Loucy (cell line): ENCODE results near the gene NEUROD1.

Source experiments
- EZH2phosphoT487 ChIP-seq: fragments of 200-600 bp; IDR thresholded peaks from 2 replicates; pipeline ENCODE4 v1.6.1; 2018; ENCODE audit warnings: antibody characterized with exemption, mild to moderate bottlenecking, moderate library complexity, borderline replicate concordance
- TF ChIP-seq, protein P1 (sequence below): fragments of 200-600 bp; sonication (generic); conservative IDR thresholded peaks from 2 replicates; pipeline ENCODE4 v1.5.1; 2014; ENCODE audit warnings: mild to moderate bottlenecking, antibody characterized with exemption, low read length

DNA sequence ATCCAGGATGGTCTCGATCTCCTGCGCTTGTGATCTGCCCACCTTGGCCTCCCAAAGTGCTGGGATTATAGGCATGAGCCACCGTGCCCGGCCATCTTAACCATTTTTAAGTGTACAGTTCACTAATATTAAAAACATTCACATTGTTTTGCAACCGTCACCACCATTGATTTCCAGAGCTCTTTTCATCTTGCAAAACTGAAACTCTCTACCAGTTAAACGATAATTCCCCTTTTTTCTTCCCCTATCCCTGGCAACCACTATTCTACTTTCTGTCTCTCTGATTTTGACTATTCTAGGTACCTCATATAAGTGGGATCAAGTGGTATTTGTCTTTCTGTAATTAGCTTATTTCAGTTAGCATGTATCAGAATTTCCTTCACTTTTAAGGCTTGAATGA lies 16.8 kb upstream of the NEUROD1 start:
- TF ChIP-seq, protein P1, sequence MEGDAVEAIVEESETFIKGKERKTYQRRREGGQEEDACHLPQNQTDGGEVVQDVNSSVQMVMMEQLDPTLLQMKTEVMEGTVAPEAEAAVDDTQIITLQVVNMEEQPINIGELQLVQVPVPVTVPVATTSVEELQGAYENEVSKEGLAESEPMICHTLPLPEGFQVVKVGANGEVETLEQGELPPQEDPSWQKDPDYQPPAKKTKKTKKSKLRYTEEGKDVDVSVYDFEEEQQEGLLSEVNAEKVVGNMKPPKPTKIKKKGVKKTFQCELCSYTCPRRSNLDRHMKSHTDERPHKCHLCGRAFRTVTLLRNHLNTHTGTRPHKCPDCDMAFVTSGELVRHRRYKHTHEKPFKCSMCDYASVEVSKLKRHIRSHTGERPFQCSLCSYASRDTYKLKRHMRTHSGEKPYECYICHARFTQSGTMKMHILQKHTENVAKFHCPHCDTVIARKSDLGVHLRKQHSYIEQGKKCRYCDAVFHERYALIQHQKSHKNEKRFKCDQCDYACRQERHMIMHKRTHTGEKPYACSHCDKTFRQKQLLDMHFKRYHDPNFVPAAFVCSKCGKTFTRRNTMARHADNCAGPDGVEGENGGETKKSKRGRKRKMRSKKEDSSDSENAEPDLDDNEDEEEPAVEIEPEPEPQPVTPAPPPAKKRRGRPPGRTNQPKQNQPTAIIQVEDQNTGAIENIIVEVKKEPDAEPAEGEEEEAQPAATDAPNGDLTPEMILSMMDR: no peak
- TF ChIP-seq EZH2phosphoT487: no peak
